WERI-Rb-1 (cell line): Measurements from ENCODE around the gene VWC2.

Source experiments
- DNase-seq: peaks from one replicate; pipeline ENCODE4 v3.0.0-alpha.2; 2020
- H3K27ac ChIP-seq: fragments of 250-450 bp; sonication (Bioruptor Pico); 2 replicates; pipeline ENCODE4 v1.5.1; 2020; ENCODE audit warnings: mild to moderate bottlenecking, moderate library complexity
- H3K27me3 ChIP-seq: fragments of 250-450 bp; sonication (Bioruptor Pico); 2 replicates; pipeline ENCODE4 v1.5.1; 2021; ENCODE audit warnings: mild to moderate bottlenecking, low read depth, moderate library complexity; ENCODE audit not compliant: insufficient read depth, severe bottlenecking
- H3K36me3 ChIP-seq: fragments of 250-450 bp; sonication (Bioruptor Pico); 2 replicates; pipeline ENCODE4 v1.5.1; 2020; ENCODE audit warnings: mild to moderate bottlenecking, moderate library complexity
- H3K4me3 ChIP-seq: 2 replicates; pipeline ENCODE4 v1.5.1; 2011; ENCODE audit warnings: low read depth, mild to moderate bottlenecking, control low read depth, low read length
- H3K9me3 ChIP-seq: fragments of 250-450 bp; sonication (Bioruptor Pico); 2 replicates; pipeline ENCODE4 v1.5.1; 2021; ENCODE audit warnings: mild to moderate bottlenecking, moderate library complexity; ENCODE audit not compliant: severe bottlenecking
- TF ChIP-seq, protein P1 (sequence below): IDR thresholded peaks from 2 replicates; pipeline ENCODE4 v1.5.1; 2011; ENCODE audit warnings: low read depth, mild to moderate bottlenecking, control low read depth, inconsistent platforms, low read length

The VWC2 gene

DNA sequence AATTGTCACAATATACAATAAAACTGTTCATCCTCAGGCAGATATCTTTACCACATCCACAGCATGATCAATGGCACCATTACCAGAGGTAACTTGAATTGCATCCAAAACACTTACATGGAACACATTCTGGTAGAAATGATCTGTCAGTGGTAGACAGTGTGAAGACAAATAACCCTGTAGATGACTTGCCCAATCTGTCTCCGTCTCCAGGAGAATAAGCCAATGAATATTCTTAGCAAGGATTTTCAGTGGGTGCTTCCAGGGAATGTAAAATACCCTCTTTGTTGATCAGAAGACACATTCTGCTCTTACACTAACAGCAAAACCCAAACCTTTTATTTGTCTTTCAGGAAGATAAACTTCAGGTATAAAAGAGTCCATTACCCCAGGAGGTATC, 43.8 kb downstream of the VWC2 start:
- Histone ChIP-seq H3K36me3 (no peaks in the 10 kb centered on the region), H3K4me3 (no peak overlapping the region), H3K9me3 (no peaks in the 10 kb centered on the region), H3K27ac (no peak overlapping the region), H3K27me3 (no peaks in the 10 kb centered on the region)
- TF ChIP-seq, protein P1, sequence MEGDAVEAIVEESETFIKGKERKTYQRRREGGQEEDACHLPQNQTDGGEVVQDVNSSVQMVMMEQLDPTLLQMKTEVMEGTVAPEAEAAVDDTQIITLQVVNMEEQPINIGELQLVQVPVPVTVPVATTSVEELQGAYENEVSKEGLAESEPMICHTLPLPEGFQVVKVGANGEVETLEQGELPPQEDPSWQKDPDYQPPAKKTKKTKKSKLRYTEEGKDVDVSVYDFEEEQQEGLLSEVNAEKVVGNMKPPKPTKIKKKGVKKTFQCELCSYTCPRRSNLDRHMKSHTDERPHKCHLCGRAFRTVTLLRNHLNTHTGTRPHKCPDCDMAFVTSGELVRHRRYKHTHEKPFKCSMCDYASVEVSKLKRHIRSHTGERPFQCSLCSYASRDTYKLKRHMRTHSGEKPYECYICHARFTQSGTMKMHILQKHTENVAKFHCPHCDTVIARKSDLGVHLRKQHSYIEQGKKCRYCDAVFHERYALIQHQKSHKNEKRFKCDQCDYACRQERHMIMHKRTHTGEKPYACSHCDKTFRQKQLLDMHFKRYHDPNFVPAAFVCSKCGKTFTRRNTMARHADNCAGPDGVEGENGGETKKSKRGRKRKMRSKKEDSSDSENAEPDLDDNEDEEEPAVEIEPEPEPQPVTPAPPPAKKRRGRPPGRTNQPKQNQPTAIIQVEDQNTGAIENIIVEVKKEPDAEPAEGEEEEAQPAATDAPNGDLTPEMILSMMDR: no peak
- DNase-seq: no peak

- TF ChIP-seq, protein P1: no peak
- H3K27me3 ChIP-seq: no peaks in the 10 kb centered on the region
- no peak for DNase-seq
- no peaks in the 10 kb centered on the region for H3K36me3 ChIP-seq
- no peaks in the 10 kb centered on the region for H3K9me3 ChIP-seq
- no peak overlapping the region for H3K4me3 ChIP-seq
- H3K27ac ChIP-seq: no peak overlapping the region
These were observed 47.7 kb downstream of the VWC2 start for GRCh38 chr7:49821181-49821580.

GRCh38 chr7:49822856-49823255, 49.4 kb downstream of the VWC2 start:
- no peak for DNase-seq
- TF ChIP-seq, protein P1: no peak
- no peak overlapping the region for H3K27ac ChIP-seq

DNA sequence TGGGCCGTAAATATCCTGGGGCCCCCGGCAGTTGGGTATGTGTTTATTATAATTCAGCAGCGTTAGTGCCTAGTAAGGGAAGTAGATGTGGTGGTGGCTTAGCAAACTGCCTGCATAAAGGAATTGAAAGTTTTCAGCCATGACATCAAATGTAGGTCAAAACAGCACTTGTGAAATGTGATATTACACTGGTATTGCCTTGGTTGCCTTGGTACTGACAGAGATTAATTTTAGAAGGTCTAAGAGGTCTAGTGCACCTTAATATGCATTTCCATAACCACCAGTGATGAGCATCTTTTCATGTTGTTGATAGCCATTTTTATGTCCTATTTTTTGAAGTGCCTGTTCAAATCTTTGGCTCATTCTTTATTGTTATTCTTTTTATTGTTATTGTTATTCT, 50.1 kb downstream of the VWC2 start:
- Histone ChIP-seq H3K4me3 (no peak overlapping the region), H3K36me3 (no peaks in the 10 kb centered on the region), H3K27ac (no peak overlapping the region), H3K9me3 (no peaks in the 10 kb centered on the region), H3K27me3 (no peaks in the 10 kb centered on the region)
- no peak for DNase-seq
- TF ChIP-seq, protein P1: no peak

More at GRCh38 chr7:49822856-49823255, 49.4 kb downstream of the VWC2 start:
- Histone ChIP-seq H3K36me3 (no peaks in the 10 kb centered on the region), H3K9me3 (no peaks in the 10 kb centered on the region), H3K4me3 (no peak overlapping the region), H3K27me3 (no peaks in the 10 kb centered on the region)

DNA sequence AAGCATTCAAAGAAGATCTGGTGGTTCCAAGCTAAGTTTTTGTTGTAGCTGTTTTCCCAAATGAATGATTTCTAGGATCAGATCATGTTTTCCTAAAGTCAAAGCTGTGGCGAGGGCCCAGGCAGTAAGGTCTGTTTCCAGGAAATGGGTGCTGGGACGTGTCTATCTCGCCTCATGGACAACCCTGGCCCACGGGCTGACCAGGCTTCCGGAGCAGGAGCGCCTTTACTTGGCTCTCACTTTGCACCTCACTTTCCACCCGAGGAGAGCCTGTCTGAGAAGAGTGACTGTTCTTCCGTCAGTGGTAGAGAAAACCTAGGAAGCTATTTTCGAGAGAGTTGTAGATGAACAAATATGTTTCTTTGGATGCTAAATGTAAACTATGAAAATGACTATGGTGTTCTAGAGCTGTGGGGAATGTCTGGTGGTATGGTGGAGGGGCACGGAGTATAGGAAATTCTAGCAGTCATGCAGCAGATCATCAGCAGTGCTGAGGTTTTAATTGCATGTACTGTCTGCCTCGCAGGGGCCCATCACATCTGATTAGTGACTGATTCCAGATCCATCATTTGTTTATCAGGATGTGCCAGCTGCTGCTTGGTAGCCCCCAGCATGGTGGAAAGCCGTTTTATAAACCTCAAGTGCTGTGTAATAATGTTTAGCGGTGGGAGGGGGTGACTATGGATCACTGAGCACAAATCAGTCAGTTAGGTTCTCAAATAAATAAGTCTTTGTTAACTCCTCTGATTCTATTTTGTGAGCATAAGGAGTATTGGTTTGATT, 66.6 kb downstream of the VWC2 start:
- TF ChIP-seq, protein P1: no peak
- no peak for DNase-seq
- H3K27ac ChIP-seq: no peak overlapping the region

More for the DNA sequence above, 66.6 kb downstream of the VWC2 start:
- Histone ChIP-seq H3K27me3 (no peaks in the 10 kb centered on the region), H3K4me3 (no peak overlapping the region), H3K9me3 (no peaks in the 10 kb centered on the region), H3K36me3 (no peaks in the 10 kb centered on the region)
